T-helper 2 cell treated with Interferon-gamma antibody and Interleukin-4, amounts not matched to agents 100 ng/mL and 5 ng/mL, for 36 hours (primary cell): ENCODE results near the gene HBD. TPM values are rescaled to one million over a fixed set of nuclear protein-coding genes. Genes with fewer than 3 reads are reported as not detected.

ENCODE experiments used
- intact Hi-C: fragments of 100-400 bp; cut with micrococcal nuclease; formaldehyde crosslinking; loops from one replicate; pipeline ENCODE4 v1.15.1; 2023
- total RNA-seq: library from RNA; stranded (reverse); gene quantifications from 2 replicates; pipeline ENCODE4 v1.2.3, GENCODE V29; 2022

Gene HBD
- total RNA-seq, 1 donor from 2014 or later, result not detected

- intact Hi-C loops, result no loop called here
Observed at GRCh38 chr11:5188201-5188600, 46.1 kb downstream of the HBD start.

Other genes with a start within 250 kb of the HBD start
- not detected in 2 replicates for gene OR51L1, start 239.6 kb downstream of the HBD start, total RNA-seq
- gene OR52J3, start 188.0 kb downstream of the HBD start, total RNA-seq, result not detected in 2 replicates
- not detected in 2 replicates for gene OR52E2, start 174.9 kb downstream of the HBD start, total RNA-seq
- gene OR52E1, start 164.9 kb downstream of the HBD start, total RNA-seq, result not detected in 2 replicates
- gene OR52A5, start 96.1 kb downstream of the HBD start, total RNA-seq, result not detected in 2 replicates
- not detected in 2 replicates for gene OR52A1, start 79.7 kb downstream of the HBD start, total RNA-seq
- gene OR51V1, start 33.8 kb downstream of the HBD start, total RNA-seq, result not detected in 2 replicates
- not detected in 2 replicates for gene HBB, start 7.4 kb downstream of the HBD start, total RNA-seq
- gene HBG1, start 15.4 kb upstream of the HBD start, total RNA-seq, result not detected in 2 replicates
- gene HBG2, start 20.3 kb upstream of the HBD start, total RNA-seq, result not detected in 2 replicates
- not detected in 2 replicates for gene HBE1, start 35.5 kb upstream of the HBD start, total RNA-seq
- not detected in 2 replicates for gene OR51B4, start 67.5 kb upstream of the HBD start, total RNA-seq
- gene OR51B2, start 89.8 kb upstream of the HBD start, total RNA-seq, result not detected in 2 replicates
- not detected in 2 replicates for gene OR51B5, start 109.0 kb upstream of the HBD start, total RNA-seq
- not detected in 2 replicates for gene OR51B6, start 117.0 kb upstream of the HBD start, total RNA-seq
- gene OR51M1, start 149.3 kb upstream of the HBD start, total RNA-seq, result not detected in 2 replicates
- not detected in 2 replicates for gene OR51Q1, start 187.6 kb upstream of the HBD start, total RNA-seq
- not detected in 2 replicates for gene OR51I1, start 207.0 kb upstream of the HBD start, total RNA-seq
- gene OR51I2, start 214.8 kb upstream of the HBD start, total RNA-seq, result not detected in 2 replicates